ENCODE data around the gene AGBL1.

The AGBL1 gene

DNA sequence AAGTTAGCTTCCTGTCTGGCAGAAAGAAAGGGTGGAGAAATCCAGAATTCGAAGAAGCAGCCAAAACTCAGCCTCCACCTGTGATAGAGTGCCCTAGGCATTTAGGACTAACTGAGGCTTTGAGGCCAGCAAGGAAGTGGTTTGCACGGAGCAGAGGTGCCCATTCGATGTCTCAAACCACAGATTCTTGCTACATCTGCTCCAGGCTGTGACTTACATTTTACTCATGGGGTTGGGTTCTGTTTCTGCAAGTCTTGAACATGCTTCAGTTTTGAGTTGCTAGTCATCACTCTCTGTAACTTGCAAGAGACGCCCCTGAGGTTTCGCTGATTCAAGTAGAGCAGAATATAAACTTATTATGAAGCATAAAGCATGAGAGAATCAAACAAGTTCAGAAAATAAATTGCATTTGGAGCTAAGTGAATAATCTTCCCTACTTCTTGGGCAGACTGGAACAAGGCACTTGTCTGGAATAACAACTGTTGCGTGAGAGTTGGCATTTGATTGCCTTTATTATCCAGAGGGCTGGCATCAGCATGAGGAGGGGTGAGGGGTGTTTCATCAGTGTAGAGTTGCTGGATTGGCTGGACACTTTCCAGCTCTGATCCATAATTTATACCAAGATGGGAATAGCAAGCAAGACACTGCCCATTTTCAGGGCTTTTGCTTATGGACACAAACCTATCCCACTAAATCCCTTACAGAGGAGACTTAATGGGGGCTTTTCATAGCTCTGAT lies 256.5 kb downstream of the AGBL1 start:
- no peak for DNase-seq (ENCODE audit: low read depth, low spot score)
- CTCF ChIA-PET = no interaction called here
- H3K4me3 ChIP-seq (ENCODE audit: low read depth, low read length) = no peak overlapping the region
- POLR2A ChIA-PET = no interaction called here
- TF ChIP-seq, protein P1, sequence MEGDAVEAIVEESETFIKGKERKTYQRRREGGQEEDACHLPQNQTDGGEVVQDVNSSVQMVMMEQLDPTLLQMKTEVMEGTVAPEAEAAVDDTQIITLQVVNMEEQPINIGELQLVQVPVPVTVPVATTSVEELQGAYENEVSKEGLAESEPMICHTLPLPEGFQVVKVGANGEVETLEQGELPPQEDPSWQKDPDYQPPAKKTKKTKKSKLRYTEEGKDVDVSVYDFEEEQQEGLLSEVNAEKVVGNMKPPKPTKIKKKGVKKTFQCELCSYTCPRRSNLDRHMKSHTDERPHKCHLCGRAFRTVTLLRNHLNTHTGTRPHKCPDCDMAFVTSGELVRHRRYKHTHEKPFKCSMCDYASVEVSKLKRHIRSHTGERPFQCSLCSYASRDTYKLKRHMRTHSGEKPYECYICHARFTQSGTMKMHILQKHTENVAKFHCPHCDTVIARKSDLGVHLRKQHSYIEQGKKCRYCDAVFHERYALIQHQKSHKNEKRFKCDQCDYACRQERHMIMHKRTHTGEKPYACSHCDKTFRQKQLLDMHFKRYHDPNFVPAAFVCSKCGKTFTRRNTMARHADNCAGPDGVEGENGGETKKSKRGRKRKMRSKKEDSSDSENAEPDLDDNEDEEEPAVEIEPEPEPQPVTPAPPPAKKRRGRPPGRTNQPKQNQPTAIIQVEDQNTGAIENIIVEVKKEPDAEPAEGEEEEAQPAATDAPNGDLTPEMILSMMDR (IDR thresholded peaks at IDR 0.05; ENCODE audit: insufficient read depth, low read length, missing control alignments) = no peak

GRCh38 chr15:86337071-86337470 lies 257.4 kb downstream of the AGBL1 start:
- ChIA-PET POLR2A (no interaction called here), CTCF (no interaction called here)
- no peak overlapping the region for H3K4me3 ChIP-seq (ENCODE audit: low read depth, low read length)
- no peak for DNase-seq (ENCODE audit: low read depth, low spot score)
- TF ChIP-seq, protein P1 (IDR thresholded peaks at IDR 0.05; ENCODE audit: insufficient read depth, low read length, missing control alignments) = no peak

DNA sequence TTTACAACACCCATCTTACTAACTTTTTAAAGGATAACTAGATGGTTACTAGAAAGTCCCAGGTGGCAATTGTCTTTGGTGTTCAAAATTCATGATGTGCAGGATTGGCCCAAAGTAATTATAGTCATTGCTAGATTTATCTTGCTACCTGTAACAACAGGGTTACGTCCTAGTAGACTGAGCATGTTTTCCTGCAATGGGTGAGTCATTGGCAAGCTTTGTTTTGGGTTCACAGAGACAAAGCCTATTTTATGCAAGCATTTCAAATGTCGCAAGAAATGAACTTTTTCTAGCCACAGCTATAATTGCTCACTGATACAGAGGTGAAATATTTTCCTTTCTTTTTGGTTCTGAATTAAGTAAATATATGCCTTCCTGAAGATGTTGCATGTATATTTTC lies 267.6 kb downstream of the AGBL1 start:
- ChIA-PET POLR2A (no interaction called here), CTCF (no interaction called here)

GRCh38 chr15:86349565-86349964 lies 269.9 kb downstream of the AGBL1 start:
- no peak for DNase-seq (ENCODE audit: low read depth, low spot score)
- POLR2A ChIA-PET = no interaction called here
- CTCF ChIA-PET = no interaction called here
- H3K4me3 ChIP-seq (ENCODE audit: low read depth, low read length) = no peak overlapping the region
- TF ChIP-seq, protein P1 (IDR thresholded peaks at IDR 0.05; ENCODE audit: insufficient read depth, low read length, missing control alignments) = no peak

More for the DNA sequence above, 267.6 kb downstream of the AGBL1 start:
- TF ChIP-seq, protein P1 (IDR thresholded peaks at IDR 0.05; ENCODE audit: insufficient read depth, low read length, missing control alignments) = no peak
- no peak for DNase-seq (ENCODE audit: low read depth, low spot score)
- H3K4me3 ChIP-seq (ENCODE audit: low read depth, low read length) = no peak overlapping the region

- DNase-seq (ENCODE audit: low read depth, low spot score) = no peak
- TF ChIP-seq, protein P1 (IDR thresholded peaks at IDR 0.05; ENCODE audit: insufficient read depth, low read length, missing control alignments) = no peak
- ChIA-PET CTCF (no interaction called here), POLR2A (no interaction called here)
- no peak overlapping the region for H3K4me3 ChIP-seq (ENCODE audit: low read depth, low read length)
These were observed 273.5 kb downstream of the AGBL1 start for GRCh38 chr15:86353213-86353612.

- DNase-seq (ENCODE audit: low read depth, low spot score) = no peak
- CTCF ChIA-PET = no interaction called here
- POLR2A ChIA-PET = no interaction called here
- TF ChIP-seq, protein P1 (IDR thresholded peaks at IDR 0.05; ENCODE audit: insufficient read depth, low read length, missing control alignments) = no peak
- no peak overlapping the region for H3K4me3 ChIP-seq (ENCODE audit: low read depth, low read length)
These were observed 275.7 kb downstream of the AGBL1 start for GRCh38 chr15:86355361-86355760.
